Aorta (tissue), 5 donors: ENCODE results near the gene NDOR1. TPM values are rescaled to one million over a fixed set of nuclear protein-coding genes. Genes with fewer than 3 reads are reported as not detected.

ENCODE experiments used
- ATAC-seq: fragments of 200-7000 bp; cut with Tn5 transposase; one replicate; pipeline ENCODE4 v1.9.1; 2022; ENCODE audit warnings: moderate library complexity; ENCODE audit not compliant: low FRiP score
- DNase-seq, 2 donors: peaks; one replicate each; pipeline ENCODE4 v3.0.0-alpha.2; 2020
- H3K27ac ChIP-seq, 2 donors: one replicate each; pipeline ENCODE4 v1.5.1; 2013; ENCODE audit warnings: low read length in 2 of 2, mild to moderate bottlenecking in 2 of 2, moderate library complexity in 2 of 2, control low read depth in 1 of 2, inconsistent platforms in 1 of 2, low read depth in 1 of 2
- H3K27me3 ChIP-seq, 2 donors: one replicate each; pipeline ENCODE4 v1.6.1; 2013; ENCODE audit warnings: control low read depth in 1 of 2, low read length in 1 of 2, mild to moderate bottlenecking in 1 of 2, moderate library complexity in 1 of 2; ENCODE audit not compliant: insufficient read depth in 2 of 2, control insufficient read depth in 1 of 2
- H3K36me3 ChIP-seq, 2 donors: one replicate each; pipeline ENCODE4 v1.6.1; 2013; ENCODE audit warnings: control low read depth in 1 of 2, low read length in 1 of 2, mild to moderate bottlenecking in 1 of 2; ENCODE audit not compliant: insufficient read depth in 2 of 2, control insufficient read depth in 1 of 2
- H3K4me1 ChIP-seq, 2 donors: one replicate each; pipeline ENCODE4 v1.6.1; 2013; ENCODE audit warnings: low read length in 2 of 2, control low read depth in 1 of 2, mild to moderate bottlenecking in 1 of 2, moderate library complexity in 1 of 2; ENCODE audit not compliant: insufficient read depth in 2 of 2, control insufficient read depth in 1 of 2
- H3K4me3 ChIP-seq, 2 donors: one replicate each; pipeline ENCODE4 v1.5.1; 2013; ENCODE audit warnings: low read length in 2 of 2, control low read depth in 1 of 2, mild to moderate bottlenecking in 1 of 2
- H3K9me3 ChIP-seq: one replicate; pipeline ENCODE4 v1.6.1; 2013; ENCODE audit warnings: mild to moderate bottlenecking, low read length; ENCODE audit not compliant: control insufficient read depth
- whole genome bisulfite sequencing, 2 donors: extraction: QIAGEN DNeasy Blood & Tissue Kit; methylation state at CpG; one replicate each; pipeline ENCODE4 v1.1.7; 2013; 5-methylcytosine and 5-hydroxymethylcytosine counted together
- intact Hi-C, 2 donors: fragments of 100-400 bp; cut with DNase I; formaldehyde crosslinking; loops; one replicate each; pipeline versions ENCODE4 v1.14.2 to v1.15.0; 2022
- polyA plus RNA-seq, 2 donors: library from polyadenylated mRNA; stranded (reverse); fragments of 200-250 nt; gene quantifications; one replicate each; pipeline ENCODE4 v1.2.3, GENCODE V29; 2013
- total RNA-seq, 2 donors: library from RNA; stranded (reverse); fragmentation: NEBNext Ultra II Directional; extraction: Animal tissue kit (Norgen Biotek cat#: 25700); gene quantifications; one replicate each; pipeline ENCODE4 v1.2.1, GENCODE V29; 2021
- donor health status: healthy with polysubstance abuse.
- donor health status: Bipolar disorder and iron deficiency.
- donor health status: DM: no; HTN: no; CAD: no.
- donor health status: DM: no; HTN: no; CAD: no.
- donor health status: DM: yes; HTN: yes; CAD: no.

Gene NDOR1
- total and polyA plus RNA-seq, 4 donors, result 3.0 to 20.4 (median 12.1) TPM

DNA sequence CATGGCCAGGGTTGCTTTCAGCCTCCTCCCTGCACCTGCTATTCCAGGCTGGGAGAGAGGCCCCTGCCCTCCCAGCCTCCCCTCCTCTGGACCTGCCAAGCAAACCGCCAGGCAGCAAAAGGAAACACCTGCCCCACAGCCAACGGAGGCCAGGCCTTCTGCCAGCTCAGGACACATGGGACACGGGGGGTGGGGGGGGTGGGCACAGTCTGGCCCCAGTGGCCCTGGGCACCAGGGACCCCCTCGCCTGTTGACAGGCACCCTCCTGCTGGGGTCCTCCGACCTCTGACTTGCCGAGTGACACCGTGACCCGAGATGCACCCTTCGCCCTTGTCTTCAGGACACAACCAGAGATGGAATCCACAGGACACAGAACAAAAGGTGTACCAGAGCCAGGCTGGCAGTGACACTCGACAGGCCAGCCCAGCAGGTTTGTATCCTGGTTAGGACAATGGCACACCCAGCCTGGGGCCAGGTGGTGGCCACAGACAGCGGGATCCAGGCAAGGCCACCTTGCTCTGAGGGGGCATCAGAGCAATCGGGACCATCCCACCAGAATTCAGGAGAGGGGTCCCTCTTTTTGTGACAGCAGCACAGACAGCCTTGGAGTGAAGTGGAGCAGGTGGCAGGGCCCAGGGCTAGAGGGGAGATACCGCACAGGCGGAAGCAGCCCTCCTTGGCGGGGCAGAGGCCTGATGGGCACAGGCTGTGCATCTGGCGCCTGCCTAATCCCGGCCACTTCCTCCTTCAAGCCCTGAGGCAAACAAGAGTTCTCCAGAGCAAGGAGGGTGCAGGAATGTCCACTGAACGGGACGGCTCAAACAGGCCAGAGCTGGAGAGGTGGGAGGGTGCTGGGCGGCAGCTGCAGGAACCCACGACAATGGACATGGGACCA is 32.4 kb upstream of the NDOR1 start:
- DNase-seq (no peak), ATAC-seq (no peak)
- Histone ChIP-seq H3K27me3 (no peaks in the 10 kb centered on the region), H3K4me3 (no peak overlapping the region), H3K27ac (no peak overlapping the region), H3K4me1 (no peaks in the 10 kb centered on the region), H3K36me3 (no peaks in the 10 kb centered on the region), H3K9me3 (no peaks in the 10 kb centered on the region)
- WGBS, 2 donors, result 69 to 75% methylated on average over 21 of the region's 21 CpGs
- intact Hi-C loops, result no loop called here

DNA sequence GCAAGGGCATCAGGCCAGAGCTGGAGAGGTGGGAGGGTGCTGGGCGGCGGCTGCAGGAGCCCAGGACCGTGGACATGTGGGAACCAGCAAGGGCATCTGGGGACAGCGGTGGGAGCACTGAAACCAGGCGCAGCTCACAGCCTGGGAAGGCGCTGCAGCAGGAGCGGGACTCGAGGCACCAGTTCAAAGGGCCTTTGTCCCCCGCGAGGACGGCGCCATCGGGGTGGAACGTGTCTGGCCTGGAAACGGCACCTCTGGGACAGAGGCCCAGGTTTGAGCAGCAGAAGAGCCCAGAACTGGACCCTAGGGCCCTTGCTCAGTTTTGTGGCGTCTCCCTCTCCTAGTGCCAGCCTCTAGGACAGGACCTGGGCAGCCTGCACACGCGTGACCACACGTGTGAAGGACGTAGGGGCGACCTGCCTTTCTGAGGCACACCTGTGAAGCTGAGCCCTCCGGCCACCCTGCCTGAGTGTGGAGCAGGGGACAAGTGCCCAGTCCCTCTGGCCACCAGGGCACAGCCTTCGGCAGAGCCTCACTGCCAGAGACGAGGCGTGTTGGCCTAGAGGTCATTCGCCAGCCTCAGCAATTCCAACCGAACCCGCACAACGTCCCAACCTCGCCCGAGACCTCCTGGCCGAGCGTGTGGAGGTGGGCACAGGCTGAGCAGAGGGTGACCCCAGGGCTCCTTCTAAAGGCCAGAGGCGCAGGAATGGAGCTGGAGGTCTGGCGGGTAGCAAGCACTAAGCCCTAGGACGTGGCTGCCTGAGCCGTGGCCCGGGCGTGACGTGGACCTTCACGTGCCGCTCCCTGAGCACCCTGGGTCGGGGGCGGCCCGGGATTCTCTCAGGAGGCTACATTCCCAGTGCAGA is 31.5 kb upstream of the NDOR1 start:
- Histone ChIP-seq H3K4me1 (no peaks in the 10 kb centered on the region), H3K36me3 (no peaks in the 10 kb centered on the region), H3K4me3 (no peak overlapping the region), H3K27ac (no peak overlapping the region), H3K9me3 (no peaks in the 10 kb centered on the region), H3K27me3 (no peaks in the 10 kb centered on the region)
- ATAC-seq, result no peak
- DNase-seq, result no peak
- intact Hi-C loops, result no loop called here
- WGBS, 2 donors, result 84 to 87% methylated on average over 45 of the region's 45 CpGs

DNA sequence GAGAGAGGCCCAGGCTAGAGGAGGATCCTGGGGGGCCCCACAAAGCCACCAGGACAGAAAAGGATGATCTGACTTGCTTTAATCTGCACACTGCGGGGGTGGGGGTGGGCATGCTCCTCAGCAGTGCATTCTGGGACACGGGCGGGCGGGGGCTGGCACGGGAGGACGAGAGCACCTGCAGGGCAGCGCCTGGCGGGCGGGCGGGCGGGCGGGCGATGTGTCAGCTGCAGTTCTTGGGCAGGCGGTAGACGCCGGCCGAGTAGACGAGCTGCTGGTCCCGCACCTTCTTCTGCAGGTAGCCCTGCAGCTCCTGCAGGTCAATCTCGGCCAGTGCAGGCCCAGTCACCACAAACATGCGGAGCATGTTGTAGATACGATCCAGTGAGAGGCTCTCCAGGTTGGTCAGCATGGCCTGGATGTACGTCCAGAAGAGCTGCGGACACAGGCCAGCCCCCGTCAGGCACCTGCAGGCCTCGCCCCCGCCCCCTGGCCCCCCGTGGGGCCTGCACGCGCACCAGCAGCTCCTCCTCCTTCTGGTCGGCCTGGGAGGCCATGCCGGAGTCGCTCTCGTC is 30.7 kb upstream of the NDOR1 start:
- no peak overlapping the region for H3K27ac ChIP-seq
- ATAC-seq (no peak), DNase-seq (no peak)
- no peak overlapping the region for H3K4me3 ChIP-seq
- WGBS, 2 donors, result 45 to 52% methylated on average over 34 of the region's 34 CpGs
- no peaks in the 10 kb centered on the region for H3K4me1 ChIP-seq
- no peaks in the 10 kb centered on the region for H3K27me3 ChIP-seq
- H3K9me3 ChIP-seq, result no peaks in the 10 kb centered on the region
- no peaks in the 10 kb centered on the region for H3K36me3 ChIP-seq
- intact Hi-C loops, result no loop called here

DNA sequence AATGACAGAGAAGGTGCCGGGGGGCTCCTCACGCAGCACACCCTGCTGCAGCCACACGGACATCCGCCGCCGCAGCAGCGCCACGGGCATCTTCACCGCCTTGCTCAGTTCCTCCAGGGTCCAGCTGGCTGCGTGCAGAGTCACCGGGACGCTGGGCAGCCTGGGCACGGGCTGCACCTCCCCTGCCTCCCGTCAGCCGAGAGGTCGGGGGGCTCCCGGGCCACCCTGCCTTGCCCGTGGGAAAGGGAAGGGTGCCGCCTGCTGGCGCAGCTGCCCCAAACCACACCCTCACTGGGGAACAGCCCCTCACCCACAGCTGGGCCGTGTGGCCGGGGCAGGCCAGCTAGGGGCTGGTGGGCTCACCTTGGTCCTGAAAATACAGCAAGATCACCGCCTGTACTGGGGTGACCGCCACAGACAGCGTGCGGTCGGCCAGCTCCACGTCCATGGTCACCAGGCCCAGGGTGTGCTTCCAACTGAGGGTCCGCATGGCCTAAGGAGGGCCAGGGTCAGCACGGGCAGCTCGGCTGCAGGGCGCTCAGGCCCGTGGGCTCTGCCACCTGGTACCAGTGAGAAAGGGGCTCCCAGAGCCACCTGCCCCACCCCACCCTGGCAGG is 30.0 kb upstream of the NDOR1 start:
- 34 to 37% methylated on average over 32 to 33 of the region's 33 CpGs for WGBS, 2 donors
- intact Hi-C loops, result no loop called here
- no peak overlapping the region for H3K27ac ChIP-seq
- H3K4me1 ChIP-seq, result no peaks in the 10 kb centered on the region
- H3K36me3 ChIP-seq, result no peaks in the 10 kb centered on the region
- H3K9me3 ChIP-seq, result no peaks in the 10 kb centered on the region
- no peaks in the 10 kb centered on the region for H3K27me3 ChIP-seq
- ATAC-seq, result peak; percentile 3
- no peak overlapping the region for H3K4me3 ChIP-seq
- no peak for DNase-seq

DNA sequence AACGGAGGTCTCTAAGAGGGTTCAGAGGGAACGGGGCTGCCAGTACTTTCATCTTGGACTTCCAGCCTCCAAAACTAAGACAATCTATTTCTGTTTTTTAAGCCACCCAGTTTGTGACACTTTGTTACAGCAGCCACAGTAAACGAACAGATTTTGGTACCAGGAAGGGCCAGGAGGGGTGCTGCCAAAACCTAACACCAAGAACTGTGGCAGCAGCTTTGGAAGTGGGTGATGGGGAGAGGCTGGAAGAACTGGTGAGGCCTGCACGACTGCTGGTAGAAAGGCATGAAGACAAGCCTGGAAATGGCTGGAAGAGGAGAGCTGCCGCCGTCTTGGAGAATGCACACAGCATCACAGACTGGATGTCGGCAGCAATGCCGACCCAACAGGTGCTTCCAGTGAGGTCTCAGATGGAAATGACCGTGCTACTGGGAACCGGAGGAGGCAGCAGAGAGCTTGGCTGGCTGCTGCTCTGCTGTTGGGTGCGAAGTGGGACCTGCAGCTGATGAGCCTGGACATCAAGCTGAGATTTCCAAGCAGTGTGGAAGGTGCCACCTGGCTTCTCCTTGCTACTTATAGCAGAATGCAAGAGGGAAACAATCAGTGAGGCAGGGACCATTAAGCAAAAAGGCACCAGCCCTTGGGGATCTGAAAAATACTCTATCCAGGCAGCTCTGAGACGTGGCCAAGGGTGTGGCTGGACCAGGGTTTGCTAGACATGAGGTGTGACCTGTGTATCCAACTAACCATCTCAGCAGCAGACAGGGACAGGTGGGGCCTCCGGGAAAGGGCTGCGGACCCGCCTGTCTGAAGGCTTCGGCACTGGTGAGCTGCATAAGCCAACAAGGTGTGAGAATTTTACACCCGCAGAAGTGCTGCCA is 29.0 kb upstream of the NDOR1 start:
- H3K36me3 ChIP-seq, result peaks cover 0 to 2% of the 10 kb centered on the region in 2 donors
- ATAC-seq, result no peak
- intact Hi-C loops, result no loop called here
- no peak overlapping the region for H3K27ac ChIP-seq
- H3K9me3 ChIP-seq, result no peaks in the 10 kb centered on the region
- no peak overlapping the region for H3K4me3 ChIP-seq
- no peak for DNase-seq
- H3K27me3 ChIP-seq, result no peaks in the 10 kb centered on the region
- no peaks in the 10 kb centered on the region for H3K4me1 ChIP-seq
- WGBS, 2 donors, result 54 to 58% methylated on average over 17 of the region's 17 CpGs

DNA sequence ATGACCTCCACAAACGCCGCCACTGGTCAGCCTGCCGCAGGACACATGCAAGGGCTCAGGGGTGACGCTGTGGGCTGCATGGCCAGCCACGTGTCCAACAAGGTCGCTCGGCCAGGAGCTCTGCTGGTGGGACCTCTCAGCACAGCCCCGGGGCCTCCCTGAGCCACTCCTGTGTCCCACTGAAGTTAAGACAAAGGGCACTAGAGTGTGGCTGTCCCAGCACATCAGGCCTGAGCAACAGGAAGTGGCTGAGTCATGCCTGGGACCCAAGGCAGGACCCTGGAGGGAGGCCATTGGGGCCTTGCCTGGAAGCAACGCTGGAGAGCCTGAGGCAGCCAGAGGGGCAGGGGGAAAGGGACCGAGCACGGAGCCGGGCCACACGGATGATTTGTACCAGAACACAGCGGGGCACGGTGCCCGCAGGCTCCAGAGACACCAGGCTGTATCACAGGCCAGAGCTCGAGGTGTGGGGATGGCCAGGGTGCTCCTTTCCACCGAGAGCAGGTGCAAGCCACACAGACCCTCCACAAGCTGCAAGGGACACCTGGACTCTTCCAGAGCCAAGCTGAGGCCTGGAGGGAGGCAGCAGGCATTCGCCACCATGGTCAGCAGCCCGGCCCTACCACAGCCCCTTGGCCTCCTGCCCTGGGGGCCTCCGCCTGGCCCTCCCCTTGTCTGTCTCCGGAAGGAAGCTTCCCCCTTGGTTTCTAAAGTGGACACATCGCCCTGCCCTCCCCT is 27.1 kb upstream of the NDOR1 start:
- no peak overlapping the region for H3K27ac ChIP-seq
- H3K36me3 ChIP-seq, result peaks cover 0 to 4% of the 10 kb centered on the region in 2 donors
- no peak overlapping the region for H3K4me3 ChIP-seq
- H3K9me3 ChIP-seq, result no peaks in the 10 kb centered on the region
- intact Hi-C loops, result no loop called here
- H3K27me3 ChIP-seq, result no peaks in the 10 kb centered on the region
- H3K4me1 ChIP-seq, result no peaks in the 10 kb centered on the region
- WGBS, 2 donors, result 87 to 88% methylated on average over 23 of the region's 23 CpGs
- no peak for ATAC-seq
- DNase-seq, result no peak

DNA sequence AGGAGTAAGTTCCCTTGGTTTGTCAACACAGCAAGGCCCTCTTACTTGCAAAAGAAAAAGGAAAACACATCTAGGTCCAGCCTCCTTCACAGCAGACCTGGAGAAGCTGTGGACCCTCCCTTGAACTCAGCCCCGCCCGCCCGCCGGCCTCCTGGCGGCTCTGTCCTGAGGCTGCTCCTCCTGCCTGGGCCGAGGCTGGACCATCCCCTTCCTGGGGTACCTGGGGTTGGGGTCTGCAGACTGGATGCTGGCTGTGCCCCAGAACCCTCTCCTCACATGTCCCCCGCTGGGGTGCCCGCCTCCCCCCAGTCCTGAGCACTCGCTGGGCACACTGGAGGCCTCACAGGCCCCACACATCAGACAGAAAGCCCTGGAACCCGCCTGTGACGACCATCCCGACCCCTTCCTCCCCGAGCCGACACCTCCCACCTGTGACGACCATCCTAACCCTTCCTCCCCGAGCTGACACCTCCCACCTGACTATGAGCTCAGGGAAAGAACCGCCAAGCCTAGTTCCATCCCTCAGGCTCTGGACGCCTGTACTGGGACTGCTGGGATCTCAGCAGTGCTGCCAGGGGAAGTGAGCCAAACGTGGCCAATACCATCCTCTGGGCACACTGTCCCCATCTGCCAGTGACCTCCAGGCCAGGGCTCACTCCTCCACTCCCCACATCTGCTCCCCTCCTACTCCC is 26.4 kb upstream of the NDOR1 start:
- H3K9me3 ChIP-seq, result no peaks in the 10 kb centered on the region
- no peaks in the 10 kb centered on the region for H3K4me1 ChIP-seq
- 91% methylated on average over 18 to 19 of the region's 19 CpGs for WGBS, 2 donors
- ATAC-seq (no peak), DNase-seq (no peak)
- peaks cover 0 to 4% of the 10 kb centered on the region in 2 donors for H3K36me3 ChIP-seq
- H3K27ac ChIP-seq, result no peak overlapping the region
- no peak overlapping the region for H3K4me3 ChIP-seq
- intact Hi-C loops, result no loop called here
- no peaks in the 10 kb centered on the region for H3K27me3 ChIP-seq
